Cardiac muscle cell (in vitro differentiated cells and primary cell): ENCODE measurements around the gene ATP11C. TPM values are rescaled to one million over a fixed set of nuclear protein-coding genes. Genes with fewer than 3 reads are reported as not detected.
A peak's percentile ranks its signal among the peaks of the same experiment; 100 is the strongest.

Source experiments
- DNase-seq, 2 donors: peaks; one replicate each; pipeline versions ENCODE4 v3.0.0 to v3.0.0-alpha.2; 2010 to 2017; ENCODE audit warnings: low read depth in 1 of 2, low spot score in 1 of 2
- H3K27ac ChIP-seq: fragments of 200-600 bp; sonication (generic); 2 replicates; pipeline ENCODE4 v1.5.1; 2016
- H3K27me3 ChIP-seq: fragments of 200-600 bp; sonication (generic); 2 replicates; pipeline ENCODE4 v1.6.0; 2016; ENCODE audit warnings: control low read depth
- H3K36me3 ChIP-seq: fragments of 200-600 bp; sonication (generic); 2 replicates; pipeline ENCODE4 v1.5.1; 2016; ENCODE audit warnings: control low read depth
- H3K4me1 ChIP-seq: fragments of 200-600 bp; sonication (generic); 2 replicates; pipeline ENCODE4 v1.8.1; 2017; ENCODE audit warnings: low read depth, mild to moderate bottlenecking, mixed run types
- H3K4me3 ChIP-seq: fragments of 200-600 bp; sonication (generic); 2 replicates; pipeline ENCODE4 v1.5.1; 2016; ENCODE audit warnings: mild to moderate bottlenecking
- H3K9me3 ChIP-seq: fragments of 200-600 bp; sonication (generic); 2 replicates; pipeline ENCODE4 v1.5.1; 2017; ENCODE audit warnings: low read depth, mild to moderate bottlenecking, control low read depth
- polyA plus RNA-seq: library from polyadenylated mRNA; unstranded; fragments of >200 nt; fragmentation: Nextera tagmentation; extraction: Ambion mirVana; gene quantifications from 2 replicates; pipeline ENCODE4 v1.2.1, GENCODE V29; 2016
- total RNA-seq: library from RNA; depleted of rRNA; stranded (reverse); fragments of >200 nt; gene quantifications from 2 replicates; pipeline ENCODE4 v1.2.3, GENCODE V29; 2016
- TF ChIP-seq, protein P1 (sequence below): IDR thresholded peaks from 2 replicates; pipeline ENCODE4 v1.5.1; 2012; ENCODE audit warnings: low read depth, mild to moderate bottlenecking, low read length

Gene ATP11C
- total and polyA plus RNA-seq, 2 experiments from 2014 or later: 7.4 to 17.1 TPM

DNA sequence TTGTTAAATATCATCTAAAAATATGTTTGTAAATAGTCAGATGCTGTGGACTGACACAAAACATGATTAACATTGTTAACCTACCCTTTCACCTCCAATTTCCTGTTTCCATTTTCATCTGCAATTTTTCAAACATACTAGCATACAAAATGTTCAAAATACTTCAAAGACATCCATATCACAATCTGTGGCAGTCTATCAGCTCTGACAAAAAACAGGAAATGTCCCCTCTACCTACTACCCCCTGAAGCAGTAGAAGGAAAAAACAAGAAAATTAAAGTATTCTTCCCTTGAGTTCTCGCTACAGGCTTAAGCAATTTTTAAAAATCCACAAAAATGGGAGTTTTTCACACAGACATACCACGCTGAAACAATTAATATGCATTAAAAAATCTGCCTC is 116.6 kb downstream of the ATP11C start:
- Histone ChIP-seq H3K27ac (no peak overlapping the region), H3K36me3 (no peaks in the 10 kb centered on the region), H3K27me3 (no peaks in the 10 kb centered on the region), H3K9me3 (no peaks in the 10 kb centered on the region), H3K4me3 (no peak overlapping the region), H3K4me1 (peaks cover 19% of the 10 kb centered on the region)
- TF ChIP-seq, protein P1, sequence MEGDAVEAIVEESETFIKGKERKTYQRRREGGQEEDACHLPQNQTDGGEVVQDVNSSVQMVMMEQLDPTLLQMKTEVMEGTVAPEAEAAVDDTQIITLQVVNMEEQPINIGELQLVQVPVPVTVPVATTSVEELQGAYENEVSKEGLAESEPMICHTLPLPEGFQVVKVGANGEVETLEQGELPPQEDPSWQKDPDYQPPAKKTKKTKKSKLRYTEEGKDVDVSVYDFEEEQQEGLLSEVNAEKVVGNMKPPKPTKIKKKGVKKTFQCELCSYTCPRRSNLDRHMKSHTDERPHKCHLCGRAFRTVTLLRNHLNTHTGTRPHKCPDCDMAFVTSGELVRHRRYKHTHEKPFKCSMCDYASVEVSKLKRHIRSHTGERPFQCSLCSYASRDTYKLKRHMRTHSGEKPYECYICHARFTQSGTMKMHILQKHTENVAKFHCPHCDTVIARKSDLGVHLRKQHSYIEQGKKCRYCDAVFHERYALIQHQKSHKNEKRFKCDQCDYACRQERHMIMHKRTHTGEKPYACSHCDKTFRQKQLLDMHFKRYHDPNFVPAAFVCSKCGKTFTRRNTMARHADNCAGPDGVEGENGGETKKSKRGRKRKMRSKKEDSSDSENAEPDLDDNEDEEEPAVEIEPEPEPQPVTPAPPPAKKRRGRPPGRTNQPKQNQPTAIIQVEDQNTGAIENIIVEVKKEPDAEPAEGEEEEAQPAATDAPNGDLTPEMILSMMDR: no peak
- no peak for DNase-seq

DNA sequence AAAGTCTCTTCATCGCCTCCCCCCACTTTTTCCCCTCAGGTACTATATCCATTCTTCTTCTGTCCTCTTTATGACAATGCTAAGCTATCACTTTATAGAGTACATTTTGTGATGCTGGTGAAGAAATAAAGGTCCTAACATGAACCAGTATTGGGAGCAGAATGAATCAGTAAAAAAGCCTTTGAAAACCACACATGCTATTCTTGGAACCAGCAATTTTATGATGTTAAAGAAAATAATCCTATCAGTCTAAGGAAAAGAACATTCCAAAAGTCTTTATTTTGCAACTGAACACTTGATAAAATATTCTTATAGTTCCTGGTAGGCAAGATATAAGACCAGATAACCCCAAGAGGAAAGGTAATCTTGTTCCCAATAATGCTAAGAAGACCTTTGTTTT is 117.1 kb downstream of the ATP11C start:
- no peak overlapping the region for H3K27ac ChIP-seq
- TF ChIP-seq, protein P1: no peak
- H3K9me3 ChIP-seq: no peaks in the 10 kb centered on the region
- no peak overlapping the region for H3K4me3 ChIP-seq
- peaks cover 15% of the 10 kb centered on the region for H3K4me1 ChIP-seq
- no peaks in the 10 kb centered on the region for H3K36me3 ChIP-seq
- no peaks in the 10 kb centered on the region for H3K27me3 ChIP-seq
- peak in 1 of 2 donors; percentile 8 for DNase-seq

DNA sequence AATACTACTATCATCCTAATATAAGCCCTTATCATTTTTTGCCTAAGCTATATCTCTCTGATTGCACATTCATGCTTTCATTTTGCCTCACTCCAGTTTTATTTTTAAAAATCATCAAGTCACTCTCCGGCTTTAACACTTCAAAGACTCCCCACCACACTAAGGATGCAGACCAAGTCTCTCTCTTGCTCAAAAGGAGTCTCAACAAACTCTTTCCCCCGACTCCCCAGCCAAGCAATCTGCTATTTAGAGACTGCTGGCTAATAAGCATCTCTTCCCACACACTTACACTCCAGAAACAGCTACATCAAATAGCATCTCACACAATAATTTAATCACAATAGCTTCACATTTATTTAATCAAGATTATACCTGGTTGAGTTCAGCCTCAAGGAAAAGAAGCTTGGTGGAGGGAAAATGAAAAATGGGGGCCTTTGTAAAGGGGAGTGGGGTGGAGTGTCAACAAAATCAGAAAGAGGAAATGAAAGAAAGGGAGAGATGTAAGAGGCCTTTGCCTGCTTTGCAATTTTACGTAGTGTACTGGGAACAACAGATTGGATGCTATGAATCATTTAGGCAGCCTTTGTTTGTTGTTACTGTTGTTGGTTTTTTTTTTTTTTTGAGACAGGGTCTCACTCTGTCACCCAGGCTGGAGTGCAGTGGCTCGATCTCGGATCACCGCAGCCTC is 120.8 kb downstream of the ATP11C start:
- Histone ChIP-seq H3K27me3 (no peaks in the 10 kb centered on the region), H3K36me3 (no peaks in the 10 kb centered on the region), H3K27ac (no peak overlapping the region), H3K4me3 (no peak overlapping the region), H3K9me3 (no peaks in the 10 kb centered on the region), H3K4me1 (peaks cover 15% of the 10 kb centered on the region)
- TF ChIP-seq, protein P1: no peak
- no peak for DNase-seq

DNA sequence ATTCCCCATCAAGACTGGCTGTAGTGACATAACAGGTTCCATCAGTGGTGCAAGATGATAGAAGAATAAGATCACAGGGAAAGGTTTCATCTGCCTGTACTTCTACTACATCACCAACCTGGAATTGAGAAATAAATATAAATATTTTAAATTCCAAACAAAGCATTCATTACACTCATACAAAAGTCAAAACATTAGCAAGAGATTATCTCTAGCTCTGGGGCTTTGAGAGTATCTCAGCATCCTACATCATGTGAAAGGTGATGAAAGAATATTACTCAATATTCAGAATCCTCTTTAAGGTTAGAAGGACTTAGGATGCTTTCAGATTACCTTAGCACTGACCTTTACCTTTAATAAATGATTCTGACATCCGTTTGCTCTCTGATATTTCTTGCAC is 128.4 kb downstream of the ATP11C start:
- H3K4me1 ChIP-seq: no peaks in the 10 kb centered on the region
- no peak overlapping the region for H3K4me3 ChIP-seq
- DNase-seq: no peak
- TF ChIP-seq, protein P1: no peak
- H3K27me3 ChIP-seq: no peaks in the 10 kb centered on the region
- H3K27ac ChIP-seq: no peak overlapping the region
- H3K36me3 ChIP-seq: no peaks in the 10 kb centered on the region
- H3K9me3 ChIP-seq: no peaks in the 10 kb centered on the region

DNA sequence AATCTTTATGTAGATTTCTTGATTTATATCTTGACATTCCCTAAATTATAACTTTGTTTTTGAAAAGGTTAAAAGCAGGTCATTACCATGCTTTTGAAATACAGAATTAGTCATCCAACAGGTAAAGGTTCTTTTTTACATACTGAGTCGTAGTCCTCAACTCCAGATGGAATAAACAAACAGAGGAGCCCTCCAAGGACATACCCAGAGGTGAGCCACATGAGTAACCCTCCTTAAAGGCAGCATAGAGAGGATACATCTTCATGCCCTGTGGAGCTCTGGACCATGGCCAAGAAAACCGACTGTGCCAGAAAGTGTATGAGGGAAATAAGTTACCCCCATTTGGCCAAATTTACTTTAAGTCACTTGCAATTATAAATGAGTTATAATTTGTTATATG is 129.6 kb downstream of the ATP11C start:
- Histone ChIP-seq H3K4me3 (no peak overlapping the region), H3K27ac (no peak overlapping the region), H3K27me3 (no peaks in the 10 kb centered on the region), H3K9me3 (no peaks in the 10 kb centered on the region), H3K4me1 (no peaks in the 10 kb centered on the region), H3K36me3 (no peaks in the 10 kb centered on the region)
- TF ChIP-seq, protein P1: no peak
- DNase-seq: no peak

DNA sequence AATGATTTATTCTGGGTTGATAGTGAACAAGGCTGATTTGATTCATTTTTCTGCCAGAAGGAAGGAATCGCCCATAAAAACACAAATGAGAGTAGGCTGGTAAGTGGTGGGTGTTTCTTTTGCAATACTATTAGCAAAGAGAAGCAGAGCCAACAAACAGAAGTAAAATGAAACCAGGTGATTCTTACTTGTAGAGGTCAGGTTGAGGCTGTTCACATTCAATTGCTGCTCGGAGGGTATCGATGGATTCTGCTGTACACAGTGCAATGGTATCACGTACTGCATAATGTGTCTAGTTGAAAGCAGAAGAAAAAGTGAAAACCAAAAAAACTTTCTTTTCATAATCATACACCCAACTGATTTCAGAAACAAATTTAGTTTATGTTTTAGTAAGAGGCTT is 130.8 kb downstream of the ATP11C start:
- no peaks in the 10 kb centered on the region for H3K4me1 ChIP-seq
- DNase-seq: no peak
- no peaks in the 10 kb centered on the region for H3K27me3 ChIP-seq
- H3K9me3 ChIP-seq: no peaks in the 10 kb centered on the region
- H3K27ac ChIP-seq: no peak overlapping the region
- no peaks in the 10 kb centered on the region for H3K36me3 ChIP-seq
- TF ChIP-seq, protein P1: no peak
- H3K4me3 ChIP-seq: no peak overlapping the region
